ENCODE results near the gene BRF1.

The BRF1 gene

DNA sequence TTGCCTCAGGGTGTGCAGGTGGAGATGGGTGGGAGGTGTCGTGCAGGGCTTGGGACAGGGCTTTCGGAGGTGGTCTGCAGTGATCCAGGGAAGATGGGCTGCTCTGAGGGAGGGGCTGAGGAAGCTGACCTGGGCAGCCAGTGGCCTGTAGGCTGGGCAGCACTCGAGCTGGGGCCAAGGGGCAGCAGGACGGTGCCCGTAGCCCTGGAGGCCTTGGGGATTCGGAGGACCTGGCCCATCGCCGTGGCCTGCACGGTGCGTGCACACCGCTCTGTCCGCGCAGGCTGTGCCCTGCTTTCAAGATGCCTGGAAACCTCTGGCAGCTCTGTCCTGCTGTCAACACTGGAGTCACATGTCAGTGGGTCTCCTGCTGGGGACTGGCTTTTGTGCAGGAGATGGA lies 22.9 kb upstream of the BRF1 start:
- H3K27ac ChIP-seq = no peak overlapping the region
- ChIA-PET CTCF (interaction anchor here (0.7 kb wide), 1 partner anchor 429 kb away, joined by 3 read pairs; no protein-coding TSS in a partner anchor), POLR2A (ENCODE audit: low non-redundant PET) (interaction anchor here (0.8 kb wide), 1 partner anchor 96 kb away, joined by 3 read pairs; no protein-coding TSS in a partner anchor)
- TF ChIP-seq CTCF (conservative IDR thresholded peaks at IDR 0.05; ENCODE audit: low read depth) = no peak
- no peak for DNase-seq (ENCODE audit: low spot score)

GRCh38 chr14:105322791-105323556 lies 22.2 kb upstream of the BRF1 start:
- ChIA-PET CTCF (interaction anchor here (0.7 kb wide), 1 partner anchor 20 kb away, joined by 6 read pairs; no protein-coding TSS in a partner anchor), POLR2A (ENCODE audit: low non-redundant PET) (interaction anchor here (0.8 kb wide), 1 partner anchor 96 kb away, joined by 3 read pairs; no protein-coding TSS in a partner anchor)
- no peak for TF ChIP-seq CTCF (conservative IDR thresholded peaks at IDR 0.05; ENCODE audit: low read depth)
- no peak overlapping the region for H3K27ac ChIP-seq
- no peak for DNase-seq (ENCODE audit: low spot score)

DNA sequence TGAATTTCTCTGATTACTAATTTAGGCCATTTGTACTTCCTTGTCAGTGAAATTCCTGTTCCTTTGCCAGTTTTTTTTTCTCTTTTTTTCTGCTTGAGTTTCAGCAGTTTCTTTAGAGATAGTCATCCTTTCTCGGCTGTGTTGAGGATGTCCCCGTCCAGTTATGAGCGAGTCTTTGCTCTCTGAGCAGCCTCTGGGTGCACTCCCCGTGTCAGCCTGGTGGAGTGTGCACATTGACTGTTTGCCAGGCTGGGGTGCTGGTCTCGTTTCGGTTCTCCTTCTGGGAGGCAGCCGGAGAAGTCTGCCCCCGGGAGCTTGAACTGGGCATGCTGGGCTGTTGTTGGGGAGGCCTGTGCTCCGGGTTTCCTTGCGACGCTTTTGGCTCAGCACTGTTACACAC lies 16.7 kb upstream of the BRF1 start:
- H3K27ac ChIP-seq = peak overlapping the region; percentile 71
- no peak for DNase-seq (ENCODE audit: low spot score)
- ChIA-PET POLR2A (ENCODE audit: low non-redundant PET) (no interaction called here), CTCF (interaction anchor here (0.6 to 1.0 kb wide), 3 partner anchors 25 to 161 kb away, joined by 3 to 6 read pairs (median 3); no protein-coding TSS in a partner anchor)
- no peak for TF ChIP-seq CTCF (conservative IDR thresholded peaks at IDR 0.05; ENCODE audit: low read depth)

GRCh38 chr14:105316968-105317510 lies 16.2 kb upstream of the BRF1 start:
- no peak for TF ChIP-seq CTCF (conservative IDR thresholded peaks at IDR 0.05; ENCODE audit: low read depth)
- POLR2A ChIA-PET (ENCODE audit: low non-redundant PET) = no interaction called here
- H3K27ac ChIP-seq = peak overlapping the region; percentile 71
- CTCF ChIA-PET = interaction anchor here (0.6 to 0.9 kb wide), 2 partner anchors 25 to 161 kb away, joined by 3 to 6 read pairs; no protein-coding TSS in a partner anchor
- DNase-seq (ENCODE audit: low spot score) = no peak

DNA sequence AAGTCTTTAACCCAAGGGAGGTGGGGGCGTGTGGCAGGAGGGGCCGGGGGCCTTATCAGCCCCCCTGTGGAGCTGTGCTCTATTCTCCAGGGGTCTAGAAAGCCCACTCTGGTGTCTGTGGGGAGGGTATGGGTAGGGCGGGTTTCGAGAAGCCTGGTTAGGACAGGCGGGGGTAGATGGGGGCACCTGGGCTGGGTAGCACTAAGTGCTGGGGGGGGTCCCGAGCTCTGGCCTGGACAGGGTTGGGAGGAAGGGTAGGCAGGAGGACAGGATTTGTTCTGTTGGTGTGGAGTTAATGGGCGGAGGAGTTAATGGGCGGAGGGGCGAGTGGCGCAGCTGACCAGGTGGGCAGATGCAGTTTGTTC lies 15.8 kb upstream of the BRF1 start:
- peak overlapping the region; percentile 71 for H3K27ac ChIP-seq
- no peak for TF ChIP-seq CTCF (conservative IDR thresholded peaks at IDR 0.05; ENCODE audit: low read depth)
- POLR2A ChIA-PET (ENCODE audit: low non-redundant PET) = no interaction called here
- DNase-seq (ENCODE audit: low spot score) = no peak
- CTCF ChIA-PET = no interaction called here

DNA sequence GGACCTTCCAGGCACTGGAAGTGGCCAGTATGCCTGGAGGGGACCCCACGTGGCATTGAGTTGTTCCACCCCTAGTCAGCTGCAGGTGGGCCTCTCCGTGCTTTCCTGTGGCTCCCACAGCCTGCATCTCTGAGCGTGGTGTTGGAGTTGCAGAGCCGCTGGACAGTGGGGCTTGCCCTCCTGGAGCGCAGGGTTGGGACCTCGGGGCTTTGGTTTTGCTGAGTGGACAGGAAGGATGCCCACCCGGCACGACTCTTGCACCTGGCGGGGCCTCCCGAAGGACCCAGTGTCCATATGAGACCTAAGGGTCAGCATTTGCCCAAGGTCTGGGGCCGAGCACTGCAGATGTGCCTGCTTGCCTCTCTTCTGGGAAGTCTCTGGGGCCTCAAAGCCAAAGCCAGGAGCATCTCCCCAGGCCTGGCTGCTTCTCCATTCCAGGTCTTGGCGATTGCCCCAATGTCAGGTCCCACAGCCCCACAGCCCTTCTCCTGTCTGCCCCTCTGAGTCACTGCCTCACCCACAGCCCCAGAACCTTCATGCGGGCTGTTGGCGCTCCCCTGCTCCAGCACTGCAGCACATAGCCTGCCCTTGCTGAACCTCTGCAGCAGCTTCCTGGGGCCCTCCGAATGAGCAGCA lies 15.3 kb upstream of the BRF1 start:
- ChIA-PET CTCF (no interaction called here), POLR2A (ENCODE audit: low non-redundant PET) (no interaction called here)
- TF ChIP-seq CTCF (conservative IDR thresholded peaks at IDR 0.05; ENCODE audit: low read depth) = no peak
- peak; percentile 9 for DNase-seq (ENCODE audit: low spot score)
- H3K27ac ChIP-seq = peak overlapping the region; percentile 71

Data from RWPE1 (cell line).